H1 (cell line): ENCODE results near the gene NTN5. TPM values are rescaled to one million over a fixed set of nuclear protein-coding genes. Genes with fewer than 3 reads are reported as not detected.

Source experiments
- CTCF ChIA-PET: fragments of 300-600 bp; sonication (Branson Sonifier 250); formaldehyde crosslinking; loops from one replicate; lab custom pipeline; 2021; ENCODE audit not compliant: partially characterized antibody; lab: Charles Lee
- POLR2A ChIA-PET: fragments of 300-600 bp; sonication (Branson Sonifier 250); formaldehyde crosslinking; loops from one replicate; lab custom pipeline; 2021; ENCODE audit warnings: inconsistent platforms; ENCODE audit not compliant: partially characterized antibody; lab: Charles Lee
- DNase-seq, 2 experiments: peaks; one replicate each; pipeline versions ENCODE4 v3.0.0 to v3.0.0-alpha.2; 2010 to 2022; ENCODE audit warnings: low spot score in 2 of 2, low read depth in 1 of 2, mixed read lengths in 1 of 2
- FAIRE-seq: peaks from 2 replicates; lab custom pipeline; 2011; peaks lifted over from hg19 to GRCh38; lab: Jason Lieb, UNC
- H2AFZ ChIP-seq: 2 replicates; pipeline ENCODE4 v1.8.1; 2012; ENCODE audit warnings: low read length, inconsistent platforms
- H2AK5ac ChIP-seq: 2 replicates; pipeline ENCODE4 v1.6.1; 2013; ENCODE audit warnings: low read depth, low read length
- H2BK120ac ChIP-seq: replicated peaks from 2 replicates; pipeline ENCODE3; 2013; ENCODE audit warnings: low read depth, low read length, inconsistent platforms
- H2BK12ac ChIP-seq: 2 replicates; pipeline ENCODE4 v1.6.1; 2013; ENCODE audit warnings: low read depth, low read length
- H2BK15ac ChIP-seq: 2 replicates; pipeline ENCODE4 v1.6.1; 2013; ENCODE audit warnings: low read length
- H2BK20ac ChIP-seq: 2 replicates; pipeline ENCODE4 v1.6.1; 2013; ENCODE audit warnings: low read length
- H2BK5ac ChIP-seq: 2 replicates; pipeline ENCODE4 v1.6.1; 2013; ENCODE audit warnings: low read depth, low read length
- H3K14ac ChIP-seq: 2 replicates; pipeline ENCODE4 v1.6.1; 2013; ENCODE audit warnings: inconsistent platforms; ENCODE audit not compliant: insufficient read length
- H3K18ac ChIP-seq: 2 replicates; pipeline ENCODE4 v1.6.1; 2013; ENCODE audit warnings: low read length; ENCODE audit errors: extremely low read depth
- H3K23ac ChIP-seq: 2 replicates; pipeline ENCODE4 v1.6.1; 2013; ENCODE audit warnings: inconsistent platforms; ENCODE audit not compliant: insufficient read length
- H3K23me2 ChIP-seq: 2 replicates; pipeline ENCODE4 v1.6.1; 2013; ENCODE audit warnings: low read depth, low read length
- H3K27ac ChIP-seq: 2 replicates; pipeline ENCODE4 v1.6.1; 2011; ENCODE audit warnings: low read depth, low read length, inconsistent platforms
- H3K27me3 ChIP-seq, 4 experiments: replicated peaks in 1 of 4; 1 replicate in 1 of 4; 2 replicates in 3 of 4; pipeline versions ENCODE4 v1.6.1 to v1.8.1; 2011 to 2013; ENCODE audit warnings: low read length in 3 of 4, mild to moderate bottlenecking in 3 of 4, inconsistent platforms in 2 of 4, mixed read lengths in 2 of 4, moderate library complexity in 1 of 4; ENCODE audit not compliant: control insufficient read depth in 3 of 4, insufficient read depth in 3 of 4; ENCODE audit errors: extremely low read depth in 1 of 4
- H3K36me3 ChIP-seq, 4 experiments: 2 replicates each; pipeline versions ENCODE4 v1.6.1 to v1.8.1; 2011 to 2013; ENCODE audit warnings: mild to moderate bottlenecking in 4 of 4, low read length in 3 of 4, moderate library complexity in 2 of 4, control low read depth in 1 of 4, inconsistent platforms in 1 of 4; ENCODE audit not compliant: insufficient read depth in 4 of 4, control insufficient read depth in 2 of 4
- H3K4ac ChIP-seq: replicated peaks from 2 replicates; pipeline ENCODE3; 2013; ENCODE audit warnings: low read length, low read depth, mixed read lengths, inconsistent platforms; ENCODE audit not compliant: insufficient read length
- H3K4me1 ChIP-seq, 4 experiments: replicated peaks in 1 of 4; 1 replicate in 1 of 4; 2 replicates in 3 of 4; pipeline versions ENCODE4 v1.6.1 to v1.8.1; 2011 to 2013; ENCODE audit warnings: low read length in 3 of 4, inconsistent platforms in 2 of 4, mixed read lengths in 1 of 4; ENCODE audit not compliant: insufficient read depth in 4 of 4, control insufficient read depth in 3 of 4
- H3K4me2 ChIP-seq, 2 experiments: 2 replicates each; pipeline versions ENCODE4 v1.6.1 to v1.8.1; 2011 to 2013; ENCODE audit warnings: low read depth in 2 of 2, low read length in 2 of 2, control low read depth in 1 of 2, inconsistent platforms in 1 of 2, mild to moderate bottlenecking in 1 of 2; ENCODE audit not compliant: insufficient read depth in 1 of 2
- H3K4me3 ChIP-seq, 4 experiments: fragments of 200-600, 300-600 bp in 1 of 4; sonication (generic), shearing (Covaris generic), sonication (Bioruptor Twin) in 1 of 4; 2 replicates each; pipeline versions ENCODE4 v1.5.1 to v1.8.1; 2011 to 2016; ENCODE audit warnings: low read length in 4 of 4, low read depth in 3 of 4, control low read depth in 2 of 4, inconsistent platforms in 2 of 4, mild to moderate bottlenecking in 2 of 4, mixed read lengths in 1 of 4, moderate library complexity in 1 of 4; ENCODE audit not compliant: insufficient read depth in 2 of 4; ENCODE audit errors: extremely low read depth in 1 of 4
- H3K56ac ChIP-seq: replicated peaks from 2 replicates; pipeline ENCODE3; 2013; ENCODE audit warnings: low read depth, mild to moderate bottlenecking, mixed read lengths, low read length, inconsistent platforms; ENCODE audit not compliant: insufficient read length
- H3K79me1 ChIP-seq: 2 replicates; pipeline ENCODE4 v1.6.1; 2013; ENCODE audit warnings: low read depth, low read length, control low read depth
- H3K79me2 ChIP-seq, 2 experiments: 2 replicates each; pipeline versions ENCODE4 v1.6.1 to v1.8.1; 2012 to 2013; ENCODE audit warnings: low read length in 2 of 2, mild to moderate bottlenecking in 2 of 2, inconsistent platforms in 1 of 2; ENCODE audit not compliant: insufficient read depth in 2 of 2, control insufficient read depth in 1 of 2
- H3K9ac ChIP-seq, 4 experiments: replicated peaks in 1 of 4; 1 replicate in 1 of 4; 2 replicates in 3 of 4; pipeline versions ENCODE4 v1.6.1 to v1.8.1; 2011 to 2013; ENCODE audit warnings: low read depth in 3 of 4, low read length in 3 of 4, control low read depth in 2 of 4, mild to moderate bottlenecking in 2 of 4, moderate library complexity in 2 of 4, inconsistent platforms in 1 of 4; ENCODE audit errors: extremely low read depth in 1 of 4
- H3K9me3 ChIP-seq, 2 experiments: 2 replicates each; pipeline versions ENCODE4 v1.6.1 to v1.8.1; 2012 to 2013; ENCODE audit warnings: mild to moderate bottlenecking in 2 of 2, moderate library complexity in 2 of 2, control low read depth in 1 of 2, inconsistent platforms in 1 of 2, low read depth in 1 of 2, low read length in 1 of 2, mixed read lengths in 1 of 2; ENCODE audit not compliant: insufficient read depth in 2 of 2
- H4K20me1 ChIP-seq, 2 experiments: replicated peaks in 1 of 2; 2 replicates each; pipeline versions ENCODE3 to v1.8.1; 2011 to 2013; ENCODE audit warnings: inconsistent platforms in 2 of 2, low read length in 2 of 2, mild to moderate bottlenecking in 1 of 2; ENCODE audit not compliant: insufficient read depth in 2 of 2, control insufficient read depth in 1 of 2
- H4K5ac ChIP-seq: 2 replicates; pipeline ENCODE4 v1.6.1; 2013; ENCODE audit warnings: low read length, low read depth, mixed read lengths, inconsistent platforms; ENCODE audit not compliant: insufficient read length
- H4K8ac ChIP-seq: 2 replicates; pipeline ENCODE4 v1.8.0; 2013; ENCODE audit warnings: mild to moderate bottlenecking, moderate library complexity, low read length, inconsistent platforms; ENCODE audit not compliant: insufficient read depth; ENCODE audit errors: extremely low read depth
- H4K91ac ChIP-seq: replicated peaks from 2 replicates; pipeline ENCODE3; 2013; ENCODE audit warnings: low read length, mixed read lengths, inconsistent platforms; ENCODE audit not compliant: insufficient read length
- CBX5 ChIP-seq: fragments of 300-800, 300-1000 bp; sonication (generic); IDR thresholded peaks from 2 replicates; pipeline ENCODE4 v1.7.1; 2016; ENCODE audit warnings: antibody characterized with exemption, low read length, low read depth
- CHD1 ChIP-seq: IDR thresholded peaks from 2 replicates; pipeline ENCODE4 v1.6.1; 2012; ENCODE audit warnings: low read depth, low read length, improper control_type of control experiment
- FOSL1 ChIP-seq: IDR thresholded peaks from 2 replicates; pipeline ENCODE4 v1.6.1; 2011; ENCODE audit warnings: mild to moderate bottlenecking, low read depth, low read length, moderate library complexity; ENCODE audit not compliant: insufficient read depth
- GABPA ChIP-seq: IDR thresholded peaks from 2 replicates; pipeline ENCODE4 v1.6.1; 2011; ENCODE audit warnings: mild to moderate bottlenecking, low read length, moderate library complexity, borderline replicate concordance; ENCODE audit not compliant: insufficient read depth
- KDM1A ChIP-seq: fragments of 200-600, 300-600 bp; sonication (generic); IDR thresholded peaks from 2 replicates; pipeline ENCODE4 v1.7.1; 2016; ENCODE audit warnings: mild to moderate bottlenecking, low read length, borderline replicate concordance
- KDM4A ChIP-seq: IDR thresholded peaks from one replicate; pipeline ENCODE4 v1.7.1; 2012; ENCODE audit warnings: low read depth, mild to moderate bottlenecking, moderate library complexity, low read length, inconsistent platforms; ENCODE audit not compliant: severe bottlenecking
- MAFK ChIP-seq: IDR thresholded peaks from 2 replicates; pipeline ENCODE4 v1.6.1; 2012; ENCODE audit warnings: low read depth, mild to moderate bottlenecking, improper control_type of control experiment, low read length
- MAX ChIP-seq: IDR thresholded peaks from 2 replicates; pipeline ENCODE4 v1.6.1; 2012; ENCODE audit warnings: inconsistent platforms
- NANOG ChIP-seq: IDR thresholded peaks from 2 replicates; pipeline ENCODE4 v1.6.1; 2011; ENCODE audit warnings: low read length, low read depth, mild to moderate bottlenecking, inconsistent platforms; ENCODE audit not compliant: insufficient read depth, poor library complexity, severe bottlenecking
- SIN3A ChIP-seq, 2 experiments: IDR thresholded peaks in 1 of 2; conservative IDR thresholded peaks in 1 of 2; 2 replicates each; pipeline ENCODE4 v1.6.1; 2011 to 2012; ENCODE audit warnings: low read length in 2 of 2, improper control_type of control experiment in 1 of 2, low read depth in 1 of 2, mild to moderate bottlenecking in 1 of 2
- SP1 ChIP-seq: IDR thresholded peaks from 2 replicates; pipeline ENCODE4 v1.6.1; 2011; ENCODE audit warnings: low read depth, low read length
- USF2 ChIP-seq: IDR thresholded peaks from 2 replicates; pipeline ENCODE4 v1.6.1; 2011; ENCODE audit warnings: low read length, improper control_type of control experiment
- WGBS, 2 experiments: shearing (Covaris generic) in 1 of 2; methylation state at CpG; one replicate each; pipeline versions ENCODE4 v1.1.6 to v1.1.7; 2013 to 2015; ENCODE audit warnings: low lambda C conversion rate in 2 of 2, mixed read lengths in 2 of 2, inconsistent platforms in 1 of 2, low coverage in 1 of 2, missing lambda C conversion rate in 1 of 2; ENCODE audit not compliant: insufficient replicate concordance in 2 of 2, insufficient coverage in 1 of 2, insufficient read length in 1 of 2; ENCODE audit errors: extremely low coverage in 1 of 2, missing lambda C conversion rate in 1 of 2; 5-methylcytosine and 5-hydroxymethylcytosine counted together
- polyA plus RNA-seq, 7 experiments: library from polyadenylated mRNA; depleted of rRNA in 3 of 7; stranded (reverse) in 5 of 7; unstranded in 2 of 7; fragments of >200 nt in 5 of 7; fragments of 200-250 nt in 2 of 7; gene quantifications; 1 replicate in 5 of 7; 2 replicates in 1 of 7; 4 replicates in 1 of 7; pipeline versions ENCODE4 v1.2.1 to v1.2.3, GENCODE V29; 2011 to 2013; ENCODE audit warnings: missing spikeins in 2 of 7, mixed read lengths in 2 of 7
- total RNA-seq: library from RNA; stranded (reverse); fragmentation: NEBNext Ultra II Directional; extraction: Animal tissue kit (Norgen Biotek cat#: 25700); gene quantifications from 2 replicates; pipeline ENCODE4 v1.2.1, GENCODE V29; 2021

Gene NTN5
- total and polyA plus RNA-seq, 2 of the 8 experiments (the other 6 are each of a cell fraction or from before 2014, with no cell fraction given), result 0.47 to 0.85 TPM

GRCh38 chr19:48722196-48722708, 49.4 kb upstream of the NTN5 start:
- Histone ChIP-seq H4K8ac (no peak overlapping the region), H4K20me1 (no peaks in the 10 kb centered on the region), H2BK120ac (no peak overlapping the region), H3K56ac (no peak overlapping the region), H3K4me3 (no peak overlapping the region), H2AFZ (no peak overlapping the region), H3K4ac (no peak overlapping the region), H3K79me1 (no peaks in the 10 kb centered on the region), H3K27me3 (no peaks in the 10 kb centered on the region), H4K5ac (no peak overlapping the region), H3K36me3 (no peaks in the 10 kb centered on the region), H3K4me2 (no peak overlapping the region), H2AK5ac (no peak overlapping the region), H3K4me1 (peaks cover 0 to 19% (median 8%) of the 10 kb centered on the region in 4 experiments; a peak in 6 of 7 replicates), H3K14ac (no peak overlapping the region), H3K18ac (no peak overlapping the region), H2BK5ac (no peak overlapping the region), H3K27ac (no peak overlapping the region), H3K23ac (no peak overlapping the region), H2BK12ac (no peak overlapping the region), H3K23me2 (peaks cover 2% of the 10 kb centered on the region; the same call in 1 of the 2 replicates), H3K9me3 (no peaks in the 10 kb centered on the region), H2BK15ac (no peak overlapping the region), H3K79me2 (no peaks in the 10 kb centered on the region), H4K91ac (no peak overlapping the region), H2BK20ac (no peak overlapping the region), H3K9ac (no peak overlapping the region)
- CTCF ChIA-PET, result interaction anchor here (0.8 kb wide), 1 partner anchor 15 kb away, joined by 3 read pairs; no protein-coding TSS in a partner anchor
- POLR2A ChIA-PET, result interaction anchor here (1.0 kb wide), 1 partner anchor 19 kb away, joined by 3 read pairs; no protein-coding TSS in a partner anchor
- DNase-seq (no peak), FAIRE-seq (no peak)
- WGBS, 2 experiments, result 89% methylated on average over 9 of the region's 11 CpGs; no CpG with 5 or more reads in 1 of the 2 experiments
- TF ChIP-seq SP1 (no peak), MAX (no peak), SIN3A (conservative IDR thresholded peaks at IDR 0.05 in 1 of 2, IDR thresholded peaks at IDR 0.05 in 1 of 2; ENCODE audit: low read depth in 1 of 2, low read length in 2 of 2) (no peak), NANOG (no peak), CBX5 (no peak), KDM4A (no peak), FOSL1 (no peak), KDM1A (no peak), USF2 (no peak), GABPA (no peak), MAFK (no peak), CHD1 (no peak)
